AG04449 (cell line): ENCODE data around the gene CDH10.

Experiments used
- CTCF ChIA-PET: fragments of 350-600 bp; formaldehyde crosslinking; extraction: SDS; loops from one replicate; lab custom pipeline; 2021; ENCODE audit warnings: antibody characterized with exemption; lab: Yijun Ruan, JAX
- POLR2A ChIA-PET: fragments of 400-600, 350-600 bp; formaldehyde crosslinking; extraction: SDS; loops from one replicate; lab custom pipeline; 2020; ENCODE audit warnings: antibody characterized with exemption, inconsistent platforms; lab: Yijun Ruan, JAX
- DNase-seq: peaks from one replicate; pipeline ENCODE4 v3.0.0-alpha.2; 2010; ENCODE audit warnings: low read depth, low spot score
- H3K4me3 ChIP-seq: 2 replicates; pipeline ENCODE4 v1.5.1; 2011; ENCODE audit warnings: low read depth, mild to moderate bottlenecking, control low read depth, low read length
- CTCF ChIP-seq: IDR thresholded peaks from one replicate; pipeline ENCODE4 v1.5.1; 2011; ENCODE audit warnings: mild to moderate bottlenecking, moderate library complexity, low read length, control low read depth, inconsistent platforms; ENCODE audit not compliant: insufficient read depth; ENCODE audit errors: missing control alignments

Gene CDH10

DNA sequence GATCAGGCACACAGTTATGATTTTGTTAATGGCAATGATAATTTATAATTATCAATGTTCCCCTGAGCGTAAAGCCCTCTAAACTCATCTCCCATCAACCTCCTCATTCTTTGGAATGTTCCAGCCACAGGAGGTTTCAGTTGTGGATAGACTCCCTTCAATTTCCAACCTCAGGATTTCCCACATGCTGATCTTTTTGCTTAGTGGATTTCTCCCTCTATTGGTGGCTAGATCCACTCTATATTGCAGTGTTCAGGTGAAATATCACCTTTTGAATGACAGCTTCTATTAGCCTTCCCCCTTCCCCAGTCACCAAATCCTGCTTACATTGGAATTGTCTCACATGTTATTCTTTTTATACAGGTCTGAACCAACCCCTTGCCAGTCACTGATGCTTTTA, 113.9 kb downstream of the CDH10 start:
- H3K4me3 ChIP-seq: no peak overlapping the region
- DNase-seq: no peak
- CTCF ChIA-PET: no interaction called here
- no peak for TF ChIP-seq CTCF
- POLR2A ChIA-PET: no interaction called here

DNA sequence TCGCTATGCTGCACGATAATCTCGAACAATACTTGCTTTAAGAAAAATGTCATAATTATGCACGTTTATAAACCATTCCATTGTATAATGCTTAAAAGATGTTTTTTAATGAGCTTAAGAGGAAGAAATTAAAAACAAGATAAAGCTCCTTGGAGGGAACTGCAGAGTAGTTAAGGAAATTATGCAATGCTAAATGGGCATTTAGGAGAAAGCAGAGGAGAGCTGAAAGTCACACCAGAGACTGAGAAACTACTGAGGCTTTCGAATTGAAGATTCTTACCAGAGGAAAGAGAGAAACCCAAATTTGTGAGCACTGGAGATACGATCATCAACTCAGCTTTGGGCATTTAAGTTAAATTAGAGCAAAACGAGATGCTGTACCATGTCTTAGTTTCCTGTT, 119.4 kb downstream of the CDH10 start:
- no peak for DNase-seq
- no peak overlapping the region for H3K4me3 ChIP-seq
- no peak for TF ChIP-seq CTCF
- ChIA-PET POLR2A (no interaction called here), CTCF (interaction anchor here (0.7 kb wide), 1 partner anchor 379 kb away, joined by 3 read pairs; no protein-coding TSS in a partner anchor)

DNA sequence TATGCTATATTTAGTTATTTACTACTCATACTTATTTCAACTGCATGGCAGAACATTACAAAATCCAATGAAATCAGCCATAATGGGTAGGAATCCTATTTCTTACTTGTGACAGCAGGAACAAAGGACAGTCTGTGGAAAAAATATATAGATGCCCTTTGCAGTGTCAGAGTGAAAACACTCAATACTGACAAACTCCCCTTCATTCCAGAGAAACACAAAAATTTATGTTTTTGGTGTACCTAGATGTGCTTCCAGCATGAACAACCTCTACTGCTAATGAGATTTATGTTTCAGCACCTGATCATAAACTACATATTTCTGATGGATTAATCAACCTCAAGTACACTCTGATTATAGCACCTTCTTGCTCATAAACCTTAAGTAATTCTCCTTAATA, 132.4 kb downstream of the CDH10 start:
- no peak for TF ChIP-seq CTCF
- H3K4me3 ChIP-seq: no peak overlapping the region
- DNase-seq: no peak
- ChIA-PET POLR2A (no interaction called here), CTCF (no interaction called here)

DNA sequence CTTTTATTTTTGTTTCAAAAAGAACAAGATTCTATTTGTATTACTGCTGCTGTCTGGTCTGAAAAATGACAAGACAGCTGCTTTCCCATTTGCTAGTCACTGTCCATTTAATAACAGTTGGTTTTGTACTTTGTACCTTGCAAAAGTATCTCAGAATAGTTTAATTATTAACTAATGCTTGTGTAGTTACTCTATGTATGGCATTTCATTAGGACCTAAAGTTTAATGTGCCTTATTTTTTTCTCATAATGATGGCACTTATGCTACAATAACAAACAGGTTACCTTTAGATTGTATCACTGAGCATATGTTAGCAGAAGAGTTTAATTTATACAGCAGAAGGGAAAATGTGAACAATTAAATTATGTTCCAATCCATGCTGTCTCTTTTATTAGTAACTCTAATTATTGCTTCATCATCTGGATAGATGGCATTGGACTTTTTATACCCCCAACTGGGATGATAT, 134.2 kb downstream of the CDH10 start:
- DNase-seq: no peak

GRCh38 chr5:24509943-24510342, 134.8 kb downstream of the CDH10 start:
- ChIA-PET POLR2A (no interaction called here), CTCF (no interaction called here)
- no peak for DNase-seq
- H3K4me3 ChIP-seq: no peak overlapping the region
- no peak for TF ChIP-seq CTCF

More for the DNA sequence above, 134.2 kb downstream of the CDH10 start:
- CTCF ChIA-PET: no interaction called here
- POLR2A ChIA-PET: no interaction called here
- TF ChIP-seq CTCF: no peak
- H3K4me3 ChIP-seq: no peak overlapping the region

DNA sequence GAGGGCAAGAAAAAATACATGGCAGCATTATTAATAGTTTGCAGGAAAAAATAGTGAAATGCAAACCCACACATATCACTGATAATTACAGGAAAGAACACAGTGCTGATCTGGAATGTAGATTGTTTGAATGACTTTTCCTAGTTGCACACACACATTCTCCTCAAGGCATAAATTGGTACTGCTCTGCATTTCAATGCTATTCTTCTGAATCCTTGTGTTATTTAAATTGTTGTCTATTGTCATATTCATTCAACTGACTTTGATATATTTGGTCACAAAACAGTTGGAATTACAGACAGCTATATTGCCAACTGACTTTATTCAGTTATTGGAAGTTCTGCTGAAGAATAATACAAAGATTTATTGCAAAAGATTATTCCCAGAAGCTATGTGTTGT, 139.5 kb downstream of the CDH10 start:
- CTCF ChIA-PET: no interaction called here

More for the DNA sequence above, 139.5 kb downstream of the CDH10 start:
- no peak for TF ChIP-seq CTCF
- H3K4me3 ChIP-seq: no peak overlapping the region
- POLR2A ChIA-PET: no interaction called here
- no peak for DNase-seq
